A549 (cell line): ENCODE data around the gene MLNR.

Experiments used
- BHLHE40 ChIP-seq: IDR thresholded peaks from 2 replicates; pipeline ENCODE4 v1.6.1; 2012; ENCODE audit warnings: low read depth, low read length, inconsistent platforms
- CTCF ChIP-seq: fragments of >200 bp; sonication (Bioruptor Twin); formaldehyde crosslinking; IDR thresholded peaks from 3 replicates; pipeline ENCODE4 v1.5.1; 2016
- EP300 ChIP-seq, 2 experiments: fragments of >200 bp; sonication (Bioruptor Twin); formaldehyde crosslinking; IDR thresholded peaks; 2 replicates in 1 of 2; 3 replicates in 1 of 2; pipeline ENCODE4 v1.6.1; 2016 to 2017
- FOSL2 ChIP-seq, 2 experiments: fragments of 450-650 bp in 1 of 2; fragments of >200 bp in 1 of 2; sonication (Bioruptor Twin) in 1 of 2; formaldehyde crosslinking; IDR thresholded peaks; 2 replicates each; pipeline versions ENCODE4 v1.5.0 to v1.6.1; 2016 to 2020; ENCODE audit warnings: mild to moderate bottlenecking in 1 of 2, moderate library complexity in 1 of 2
- JUN ChIP-seq, 2 experiments: fragments of >200 bp; sonication (Bioruptor Twin); formaldehyde crosslinking; IDR thresholded peaks; 2 replicates in 1 of 2; 3 replicates in 1 of 2; pipeline ENCODE4 v1.6.1; 2016 to 2017
- POLR2A ChIP-seq: IDR thresholded peaks from 2 replicates; pipeline ENCODE4 v1.6.1; 2012; ENCODE audit warnings: mild to moderate bottlenecking, low read length
- RAD21 ChIP-seq, 2 experiments: fragments of >200 bp in 1 of 2; sonication (Bioruptor Twin) in 1 of 2; formaldehyde crosslinking in 1 of 2; IDR thresholded peaks in 1 of 2; conservative IDR thresholded peaks in 1 of 2; 2 replicates in 1 of 2; 3 replicates in 1 of 2; pipeline ENCODE4 v1.6.1; 2012 to 2018; ENCODE audit warnings: inconsistent platforms in 1 of 2
- REST ChIP-seq: fragments of 200-600 bp; sonication (generic); IDR thresholded peaks from 2 replicates; pipeline ENCODE4 v1.6.1; 2016; ENCODE audit warnings: antibody characterized with exemption, mild to moderate bottlenecking, moderate library complexity
- SREBF2 ChIP-seq: fragments of 450-650 bp; IDR thresholded peaks from 2 replicates; pipeline ENCODE4 v1.6.1; 2014; ENCODE audit warnings: mild to moderate bottlenecking, moderate library complexity
- TF ChIP-seq, protein P1 (sequence below): IDR thresholded peaks from 2 replicates; pipeline ENCODE4 v1.6.1; 2012; ENCODE audit warnings: low read depth, borderline replicate concordance

DNA sequence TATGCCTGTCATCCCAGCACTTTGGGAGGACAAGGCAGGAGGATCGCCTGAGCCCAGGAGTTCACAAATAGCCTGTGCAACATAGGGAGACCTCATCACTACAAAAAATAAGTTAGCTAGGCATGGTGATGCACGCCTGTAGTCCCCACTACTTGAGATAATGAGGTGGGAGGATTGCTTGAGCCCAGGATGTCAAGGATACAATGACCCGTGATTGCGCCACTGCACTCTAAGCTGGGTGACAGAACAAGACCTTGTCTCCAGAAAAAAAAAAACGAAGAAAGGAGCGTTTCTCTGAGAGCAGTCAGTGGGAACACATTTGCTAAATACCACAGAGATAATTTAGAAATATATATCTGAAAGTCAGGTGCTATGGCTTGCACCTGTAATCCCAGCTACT is 39.4 kb downstream of the MLNR start:
- TF ChIP-seq RAD21 (conservative IDR thresholded peaks at IDR 0.05 in 1 of 2, IDR thresholded peaks at IDR 0.05 in 1 of 2) (no peak), EP300 (IDR thresholded peaks at IDR 0.05) (no peak), REST (no peak), POLR2A (no peak), CTCF (no peak), BHLHE40 (no peak), SREBF2 (no peak), JUN (IDR thresholded peaks at IDR 0.05) (no peak), FOSL2 (IDR thresholded peaks at IDR 0.05) (no peak), FOSL2 (CRISPR knock-in tag; IDR thresholded peaks at IDR 0.05) (no peak)
- TF ChIP-seq, protein P1, sequence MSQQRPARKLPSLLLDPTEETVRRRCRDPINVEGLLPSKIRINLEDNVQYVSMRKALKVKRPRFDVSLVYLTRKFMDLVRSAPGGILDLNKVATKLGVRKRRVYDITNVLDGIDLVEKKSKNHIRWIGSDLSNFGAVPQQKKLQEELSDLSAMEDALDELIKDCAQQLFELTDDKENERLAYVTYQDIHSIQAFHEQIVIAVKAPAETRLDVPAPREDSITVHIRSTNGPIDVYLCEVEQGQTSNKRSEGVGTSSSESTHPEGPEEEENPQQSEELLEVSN, result no peak
